GM18505 (cell line): Measurements from ENCODE around the gene FBRSL1.
"Not testable (repeated sequence)": the region's sequence is repeated elsewhere in the genome, so short reads cannot be mapped to it uniquely, and the experiment has no call there.

ENCODE experiments used
- ATAC-seq: cut with Tn5 transposase; IDR thresholded peaks from one replicate; pipeline ENCODE4 v1.9.1; 2021; ENCODE audit not compliant: unreplicated experiment
- POLR2A ChIP-seq: IDR thresholded peaks from 4 replicates; pipeline ENCODE4 v1.6.1; 2011; ENCODE audit warnings: borderline replicate concordance; ENCODE audit not compliant: insufficient read depth, insufficient read length; ENCODE audit errors: extremely low read depth

The FBRSL1 gene

DNA sequence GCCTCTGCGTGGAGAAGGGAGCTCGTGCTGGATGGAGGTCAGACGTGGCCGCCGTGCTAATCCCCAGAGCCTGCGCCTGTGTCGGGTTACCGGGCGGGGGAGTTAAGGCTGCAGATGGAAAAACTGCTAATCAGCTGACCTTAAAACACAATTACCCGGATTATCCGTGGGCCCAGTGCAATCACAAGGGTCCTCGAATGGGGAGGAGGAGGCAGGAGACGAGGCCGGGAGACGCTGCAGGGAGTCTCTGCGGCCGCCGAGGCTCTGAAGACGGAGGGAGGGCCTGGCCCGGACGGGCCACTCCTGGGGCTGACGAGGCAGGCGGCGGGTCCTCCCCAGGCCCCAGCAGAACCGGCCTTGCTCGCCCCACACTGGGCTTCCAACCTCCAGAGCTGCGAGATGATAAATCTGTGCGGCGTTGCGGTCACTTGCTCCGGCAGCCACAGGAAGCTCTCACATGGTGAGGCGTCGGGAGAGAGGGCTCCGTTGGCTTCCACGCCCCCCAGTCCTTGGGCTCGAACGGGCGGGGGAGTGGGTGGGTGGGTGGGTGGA lies 32.9 kb upstream of the FBRSL1 start:
- no peak for ATAC-seq
- TF ChIP-seq POLR2A = no peak

DNA sequence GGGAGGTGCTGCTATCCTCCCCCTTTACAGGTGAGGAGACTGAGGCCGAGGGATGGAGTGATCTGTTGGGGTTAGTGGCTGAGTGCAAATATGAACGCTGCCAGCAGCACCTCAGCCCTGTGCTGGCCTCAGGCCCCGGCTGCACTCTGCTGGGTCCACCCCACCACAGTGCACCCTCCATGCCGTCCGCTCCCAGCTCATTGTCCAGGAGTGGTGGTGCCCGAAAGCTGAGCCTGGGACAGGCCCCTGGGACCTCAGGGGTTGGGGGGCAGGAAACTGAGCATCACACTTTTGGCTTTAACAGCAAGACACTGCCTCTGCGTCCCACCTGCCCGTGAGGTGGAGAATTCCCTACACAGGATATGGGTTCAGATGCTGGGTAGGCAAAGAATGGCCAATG lies 31.5 kb upstream of the FBRSL1 start:
- TF ChIP-seq POLR2A = no peak

DNA sequence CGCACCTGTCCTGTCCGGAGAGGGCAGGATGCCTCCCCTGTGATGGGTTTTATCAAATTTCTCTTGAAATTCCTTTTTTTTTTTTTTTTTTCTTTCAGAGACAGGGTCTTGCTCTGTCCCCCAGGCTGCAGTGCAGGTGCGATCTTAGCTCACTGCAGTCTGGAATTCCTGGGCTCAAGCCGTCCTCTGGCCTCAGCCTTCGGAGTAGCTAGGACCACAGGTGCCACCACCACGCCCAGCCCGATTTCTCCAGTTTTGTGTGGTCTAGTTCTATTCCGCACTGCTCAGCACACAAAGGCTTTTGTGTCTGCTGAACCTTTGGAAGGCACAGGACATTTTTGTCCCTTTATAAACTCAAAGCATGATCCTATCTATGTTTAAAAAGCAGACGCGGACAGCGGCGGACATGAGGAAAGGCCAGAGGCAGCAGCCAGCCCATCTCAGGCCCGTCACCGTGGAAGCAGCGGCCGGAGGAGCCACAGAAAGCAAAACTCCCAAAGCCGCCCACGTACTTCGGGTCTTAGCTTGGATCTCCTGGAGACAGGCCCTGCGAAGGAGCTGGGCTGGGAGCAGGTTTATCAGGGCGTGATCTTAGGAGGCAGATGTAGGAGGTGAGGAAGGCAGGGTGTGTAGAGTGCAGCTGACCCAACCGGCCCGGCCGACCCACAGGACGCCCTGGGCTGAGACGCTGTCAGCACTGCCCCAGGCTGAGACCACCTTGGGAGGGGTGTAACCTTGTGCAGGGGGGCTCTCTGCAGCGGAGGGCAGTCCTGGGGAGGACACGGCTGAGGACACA lies 30.9 kb upstream of the FBRSL1 start:
- no peak for ATAC-seq
- TF ChIP-seq POLR2A = no peak

More for the DNA sequence above, 31.5 kb upstream of the FBRSL1 start:
- no peak for ATAC-seq

DNA sequence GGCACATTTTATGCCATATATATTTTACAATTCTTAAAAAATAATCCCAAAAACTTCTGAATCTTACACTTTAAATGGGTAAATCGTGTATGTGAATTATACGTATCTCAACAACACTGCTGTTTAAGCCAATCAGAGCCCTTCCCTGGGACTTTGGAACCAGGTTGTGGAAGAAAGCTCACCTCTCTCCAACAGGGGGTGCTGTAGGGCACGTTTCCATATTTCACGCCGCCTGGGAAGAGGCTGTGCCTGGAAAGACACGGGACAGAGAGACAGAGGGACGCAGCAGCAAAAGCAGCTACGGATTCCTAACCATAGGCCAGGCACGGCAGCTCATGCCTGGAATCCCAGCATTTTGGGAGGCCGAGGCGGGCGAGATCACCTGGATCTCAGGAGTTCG lies 29.4 kb upstream of the FBRSL1 start:
- TF ChIP-seq POLR2A = no peak
- ATAC-seq = no peak

DNA sequence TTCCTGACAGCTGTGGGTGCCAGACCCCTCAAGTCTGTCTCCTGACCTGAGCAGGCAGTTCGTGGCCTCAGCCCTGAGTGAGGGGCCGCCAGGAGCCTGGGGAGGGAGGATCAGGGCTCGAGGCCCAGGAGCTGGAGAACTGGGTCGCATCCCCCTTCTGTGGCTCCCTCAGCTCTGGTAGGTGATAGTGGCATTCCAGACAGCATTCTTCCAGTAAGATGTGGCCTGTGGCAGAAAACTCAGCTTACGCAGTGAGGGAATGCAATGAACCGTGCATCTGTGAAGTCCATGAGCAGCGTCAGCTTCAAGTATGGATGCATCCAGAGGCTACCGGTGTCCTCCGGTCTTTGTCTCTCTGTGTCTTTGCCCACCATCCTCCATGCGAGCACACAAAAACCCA lies 28.4 kb upstream of the FBRSL1 start:
- no peak for TF ChIP-seq POLR2A
- no peak for ATAC-seq

DNA sequence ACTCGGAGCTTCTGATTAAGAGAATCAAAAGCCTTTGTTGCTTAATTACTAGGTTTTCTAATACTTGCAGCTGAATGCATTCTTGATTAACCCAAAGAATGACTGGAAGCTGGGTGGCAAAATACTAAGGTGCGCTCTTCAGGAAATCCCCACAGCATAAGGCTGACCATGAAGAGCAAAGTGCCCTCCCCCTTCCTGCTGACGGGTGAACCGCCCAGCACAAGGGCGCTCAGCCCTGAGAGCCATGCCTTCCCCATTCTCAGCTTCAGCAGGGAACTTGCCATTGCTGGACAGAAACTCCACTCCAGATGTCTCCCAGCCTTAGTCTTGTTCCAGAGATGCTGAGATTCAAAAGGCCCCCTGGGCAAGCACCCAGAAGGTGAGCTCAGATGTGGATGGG lies 27.2 kb upstream of the FBRSL1 start:
- no peak for ATAC-seq
- no peak for TF ChIP-seq POLR2A

DNA sequence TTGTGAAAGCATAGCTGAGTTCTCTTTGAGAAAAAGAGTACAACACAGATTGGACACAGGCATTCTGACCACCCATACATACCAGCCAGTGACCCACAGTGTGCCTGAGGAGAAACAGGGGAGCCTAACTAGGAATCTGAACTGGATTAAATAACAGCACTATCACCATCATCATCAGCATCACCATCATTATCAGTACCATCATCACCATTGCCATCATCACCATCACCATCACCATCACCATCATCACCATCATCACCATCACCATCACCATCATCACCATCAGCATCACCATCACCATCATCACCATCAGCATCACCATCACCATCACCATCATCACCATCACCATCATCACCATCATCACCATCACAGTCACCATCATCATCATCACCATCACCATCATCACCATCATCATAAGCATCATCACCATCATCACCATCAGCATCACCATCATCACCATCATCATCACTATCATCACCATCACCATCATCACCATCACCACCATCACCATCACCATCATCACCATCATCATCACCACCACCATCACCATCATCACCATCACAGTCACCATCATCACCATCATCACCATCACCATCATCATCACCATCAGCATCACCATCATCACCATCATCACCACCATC lies 26.5 kb upstream of the FBRSL1 start:
- not testable (repeated sequence) for ATAC-seq

DNA sequence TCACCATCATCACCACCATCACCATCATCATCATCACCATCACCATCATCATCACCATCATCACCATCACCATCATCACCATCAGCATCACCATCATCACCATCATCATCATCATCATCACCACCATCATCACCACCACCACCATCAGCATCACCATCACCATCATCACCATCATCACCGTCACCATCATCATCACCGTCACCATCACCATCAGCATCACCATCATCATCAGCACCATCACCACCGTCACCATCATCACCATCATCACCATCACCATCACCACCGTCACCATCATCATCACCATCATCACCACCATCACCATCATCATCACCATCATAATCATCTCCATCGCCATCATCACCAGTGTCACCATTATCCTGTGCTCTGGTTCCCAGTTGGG lies 25.6 kb upstream of the FBRSL1 start:
- not testable (repeated sequence) for ATAC-seq

DNA sequence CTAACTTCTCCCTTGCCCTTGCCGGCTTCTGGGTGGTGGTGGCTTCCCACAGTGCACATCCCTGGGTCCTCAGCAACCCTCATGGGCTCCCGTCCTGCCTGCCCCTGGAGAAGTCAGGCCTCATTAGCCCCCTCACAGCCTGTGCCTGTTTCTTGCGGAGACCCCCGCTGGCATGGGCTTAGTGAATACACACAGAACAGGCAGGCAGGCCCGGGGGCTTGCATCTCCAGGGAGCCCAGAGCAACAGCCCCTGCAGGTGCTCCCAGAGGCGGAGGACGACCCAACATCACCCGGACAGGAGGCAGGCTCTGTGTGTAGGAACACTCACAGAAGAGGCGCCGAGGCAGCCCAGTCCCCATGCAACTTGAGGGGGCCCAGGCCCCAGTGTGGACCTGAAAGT lies 25.1 kb upstream of the FBRSL1 start:
- no peak for ATAC-seq
- TF ChIP-seq POLR2A = no peak

DNA sequence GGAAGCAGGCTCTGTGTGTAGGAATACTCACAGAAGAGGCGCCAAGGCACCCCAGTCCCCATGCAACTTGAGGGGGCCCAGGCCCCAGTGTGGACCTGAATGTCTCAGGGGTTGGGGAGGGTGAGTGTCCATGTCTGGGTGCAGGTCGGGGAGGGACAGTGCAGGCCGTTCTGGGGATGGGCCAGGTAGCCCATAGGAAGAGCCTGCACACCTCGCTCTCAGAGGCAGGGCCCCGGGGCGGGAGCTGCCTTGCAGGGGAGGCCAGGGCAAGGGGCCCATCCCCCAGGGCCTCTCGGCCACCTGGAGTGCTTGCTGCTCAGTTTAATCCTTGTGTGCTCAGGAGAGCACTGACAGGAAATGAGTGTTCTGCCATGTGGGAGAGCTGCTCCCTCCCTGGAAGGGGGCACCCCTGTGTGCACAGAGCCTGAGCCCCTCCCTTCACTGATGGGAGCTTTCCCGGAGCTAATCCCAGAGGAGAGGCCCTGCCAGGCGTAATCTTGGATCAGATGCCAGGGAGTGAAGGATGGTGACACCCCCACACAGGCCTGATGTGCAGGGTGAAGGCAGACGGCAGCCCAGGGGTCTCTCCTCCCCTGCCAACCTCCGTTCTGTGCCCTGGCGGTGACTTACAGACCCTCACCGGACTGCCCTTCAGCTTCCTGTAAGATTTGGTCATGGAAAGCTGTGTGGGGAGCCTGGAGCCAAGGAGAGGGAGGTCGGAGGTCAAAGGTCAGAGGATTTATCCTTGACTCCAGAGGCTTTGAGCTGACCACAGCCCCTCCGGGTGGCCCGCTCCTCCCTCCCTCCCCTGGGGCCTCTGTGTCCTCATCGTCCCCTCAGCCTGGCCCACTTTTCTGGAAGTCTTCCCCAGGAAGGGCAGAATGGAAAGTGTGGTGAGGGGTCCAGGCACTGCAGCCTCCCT lies 24.4 kb upstream of the FBRSL1 start:
- no peak for ATAC-seq
- no peak for TF ChIP-seq POLR2A

DNA sequence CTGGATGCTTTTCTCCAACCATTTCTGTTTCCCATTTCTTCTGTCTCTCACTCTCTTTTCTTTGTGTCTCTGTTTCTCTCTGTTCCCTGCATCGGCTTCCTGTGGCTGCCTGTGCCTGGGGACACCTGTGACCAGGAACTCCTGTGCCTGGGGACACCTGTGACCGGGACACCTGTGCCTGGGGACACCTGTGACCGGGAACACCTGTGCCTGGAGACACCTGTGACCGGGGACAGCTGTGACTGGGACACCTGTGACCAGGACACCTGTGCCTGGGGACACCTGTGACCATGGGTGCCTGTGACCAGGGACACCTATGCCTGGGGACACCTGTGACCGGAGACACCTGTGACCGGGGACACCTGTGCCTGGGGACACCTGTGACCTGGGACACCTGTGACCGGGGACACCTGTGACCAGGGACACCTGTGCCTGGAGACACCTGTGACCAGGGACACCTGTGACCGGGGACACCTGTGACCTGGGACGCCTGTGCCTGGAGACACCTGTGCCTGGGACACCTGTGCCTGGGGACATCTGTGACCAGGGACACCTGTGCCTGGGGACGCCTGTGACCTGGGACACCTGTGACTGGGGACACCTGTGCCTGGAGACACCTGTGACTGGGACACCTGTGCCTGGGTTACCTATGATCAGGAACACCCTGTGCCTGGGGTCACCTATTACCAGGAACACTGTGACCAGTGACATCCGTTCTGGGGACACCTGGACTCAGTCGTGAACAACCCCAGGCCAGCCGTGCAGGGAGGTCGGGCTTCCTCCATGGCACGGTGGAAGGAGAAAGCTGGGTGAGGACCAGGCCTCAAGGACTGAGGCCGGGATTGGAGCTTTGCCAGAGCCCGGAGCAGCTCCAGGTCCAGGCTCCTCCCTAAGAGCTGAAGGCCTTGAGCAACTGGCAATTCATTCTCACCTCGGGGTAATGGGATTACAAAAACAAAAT lies 23.4 kb upstream of the FBRSL1 start:
- no peak for ATAC-seq
- no peak for TF ChIP-seq POLR2A

DNA sequence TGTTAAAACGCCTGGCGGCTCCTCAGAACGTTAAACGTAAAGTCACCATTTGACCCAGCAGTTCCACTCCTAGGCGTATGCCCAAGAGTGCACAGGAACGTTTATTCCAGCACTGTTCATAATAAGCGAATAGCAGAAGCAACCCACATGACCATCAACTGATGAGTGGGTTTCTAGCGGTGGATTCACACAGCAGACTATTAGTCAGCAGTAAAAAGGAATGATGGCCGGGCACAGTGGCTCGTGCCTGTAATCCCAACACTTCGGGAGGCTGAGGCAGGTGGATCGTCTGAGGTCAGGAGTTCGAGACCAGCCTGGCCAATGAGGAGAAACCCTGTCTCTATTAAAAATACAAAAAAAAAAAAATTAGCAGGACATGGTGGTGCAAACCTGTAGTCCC lies 22.4 kb upstream of the FBRSL1 start:
- TF ChIP-seq POLR2A = no peak
- no peak for ATAC-seq
